Uterus (tissue), 4 donors: ENCODE measurements around the gene DENND1A. TPM values are rescaled to one million over a fixed set of nuclear protein-coding genes. Genes with fewer than 3 reads are reported as not detected.
"Not testable (repeated sequence)": the region's sequence is repeated elsewhere in the genome, so short reads cannot be mapped to it uniquely, and the experiment has no call there.

Source experiments
- DNase-seq, 2 donors: peaks; one replicate each; pipeline ENCODE4 v3.0.0-alpha.2; 2019 to 2020
- H3K27ac ChIP-seq, 2 donors: fragments of 200-600 bp; sonication (generic); 1 replicate in 1 of 2; 2 replicates in 1 of 2; pipeline ENCODE4 v1.5.1; 2016 to 2018
- H3K27me3 ChIP-seq, 2 donors: fragments of 200-600 bp; sonication (generic); one replicate each; pipeline ENCODE4 v1.5.1; 2018 to 2019; ENCODE audit warnings: control low read depth in 1 of 2
- H3K36me3 ChIP-seq, 2 donors: fragments of 200-600 bp; sonication (generic); one replicate each; pipeline ENCODE4 v1.5.1; 2019; ENCODE audit warnings: control low read depth in 1 of 2
- H3K4me1 ChIP-seq, 2 donors: fragments of 200-600 bp; sonication (generic); one replicate each; pipeline ENCODE4 v1.5.1; 2018 to 2019; ENCODE audit warnings: control low read depth in 1 of 2
- H3K4me3 ChIP-seq, 2 donors: fragments of 200-600 bp; sonication (generic); 1 replicate in 1 of 2; 2 replicates in 1 of 2; pipeline ENCODE4 v1.5.1; 2018 to 2019; ENCODE audit warnings: mild to moderate bottlenecking in 1 of 2
- H3K9me3 ChIP-seq, 2 donors: fragments of 200-600 bp; sonication (generic); one replicate each; pipeline ENCODE4 v1.5.1; 2019; ENCODE audit warnings: control low read depth in 1 of 2
- CTCF ChIP-seq, 4 experiments: fragments of 200-600 bp in 2 of 4; fragments of 450-650 bp in 2 of 4; sonication (generic) in 2 of 4; IDR thresholded peaks; one replicate each; pipeline ENCODE4 v1.5.1; 2016 to 2019; ENCODE audit warnings: antibody characterized with exemption in 4 of 4, mild to moderate bottlenecking in 2 of 4, moderate library complexity in 1 of 4
- POLR2A ChIP-seq, 2 donors: fragments of 450-650 bp; IDR thresholded peaks; one replicate each; pipeline ENCODE4 v1.6.1; 2016; ENCODE audit warnings: antibody characterized with exemption in 2 of 2, mild to moderate bottlenecking in 1 of 2, moderate library complexity in 1 of 2
- intact Hi-C: fragments of 100-400 bp; cut with DNase I; formaldehyde crosslinking; loops from one replicate; pipeline ENCODE4 v1.15.1; 2023; ENCODE audit warnings: low total_unique reads
- total RNA-seq, 4 donors: library from RNA; depleted of rRNA in 3 of 4; stranded (reverse); fragments of >200 nt in 3 of 4; gene quantifications; one replicate each; pipeline versions ENCODE4 v1.1.0 to v1.2.4, GENCODE V29; 2014 to 2023
- donor health status: DM: yes; HTN: yes; CAD: no.

The DENND1A gene
- total RNA-seq, 4 donors from 2014 or later = 10.8 to 34.5 (median 22.6) TPM

GRCh38 chr9:123437201-123437600 lies 492.7 kb downstream of the DENND1A start:
- Histone ChIP-seq H3K9me3 (no peaks in the 10 kb centered on the region), H3K36me3 (no peaks in the 10 kb centered on the region), H3K4me1 (no peaks in the 10 kb centered on the region), H3K27me3 (no peaks in the 10 kb centered on the region), H3K27ac (no peak overlapping the region), H3K4me3 (no peak overlapping the region)
- no peak for DNase-seq
- intact Hi-C loops = no loop called here
- TF ChIP-seq POLR2A (IDR thresholded peaks at IDR 0.05) (no peak), CTCF (IDR thresholded peaks at IDR 0.05) (no peak)

- H3K9me3 ChIP-seq = no peaks in the 10 kb centered on the region
- no peaks in the 10 kb centered on the region for H3K36me3 ChIP-seq
- DNase-seq = no peak
Measured at GRCh38 chr9:123435471-123435870, 494.5 kb downstream of the DENND1A start.

GRCh38 chr9:123434619-123435240 lies 495.2 kb downstream of the DENND1A start:
- Histone ChIP-seq H3K27ac (no peak overlapping the region), H3K27me3 (no peaks in the 10 kb centered on the region), H3K4me1 (no peaks in the 10 kb centered on the region), H3K4me3 (no peak overlapping the region), H3K9me3 (no peaks in the 10 kb centered on the region), H3K36me3 (no peaks in the 10 kb centered on the region)
- intact Hi-C loops = no loop called here
- no peak for DNase-seq
- TF ChIP-seq CTCF (IDR thresholded peaks at IDR 0.05) = no peak
- no peak for TF ChIP-seq POLR2A (IDR thresholded peaks at IDR 0.05)

More at GRCh38 chr9:123435471-123435870, 494.5 kb downstream of the DENND1A start:
- TF ChIP-seq CTCF (IDR thresholded peaks at IDR 0.05) = no peak
- TF ChIP-seq POLR2A (IDR thresholded peaks at IDR 0.05) = no peak
- Histone ChIP-seq H3K4me3 (no peak overlapping the region), H3K4me1 (no peaks in the 10 kb centered on the region), H3K27me3 (no peaks in the 10 kb centered on the region), H3K27ac (no peak overlapping the region)
- intact Hi-C loops = no loop called here

GRCh38 chr9:123432331-123433236 lies 497.3 kb downstream of the DENND1A start:
- no peak for TF ChIP-seq POLR2A (IDR thresholded peaks at IDR 0.05)
- H3K36me3 ChIP-seq = no peaks in the 10 kb centered on the region
- DNase-seq = no peak

GRCh38 chr9:123431581-123431980 lies 498.3 kb downstream of the DENND1A start:
- intact Hi-C loops = no loop called here
- Histone ChIP-seq H3K27ac (no peak overlapping the region), H3K36me3 (no peaks in the 10 kb centered on the region), H3K4me3 (no peak overlapping the region), H3K9me3 (no peaks in the 10 kb centered on the region), H3K4me1 (no peaks in the 10 kb centered on the region), H3K27me3 (no peaks in the 10 kb centered on the region)
- DNase-seq = no peak
- TF ChIP-seq POLR2A (IDR thresholded peaks at IDR 0.05) (no peak), CTCF (IDR thresholded peaks at IDR 0.05) (no peak)

More at GRCh38 chr9:123432331-123433236, 497.3 kb downstream of the DENND1A start:
- intact Hi-C loops = no loop called here
- H3K27ac ChIP-seq = no peak overlapping the region
- H3K9me3 ChIP-seq = no peaks in the 10 kb centered on the region
- H3K4me1 ChIP-seq = no peaks in the 10 kb centered on the region
- H3K4me3 ChIP-seq = no peak overlapping the region
- H3K27me3 ChIP-seq = no peaks in the 10 kb centered on the region

GRCh38 chr9:123428450-123428849 lies 501.5 kb downstream of the DENND1A start:
- DNase-seq, H3K27ac ChIP-seq, intact Hi-C loops, H3K27me3 ChIP-seq, H3K36me3 ChIP-seq, H3K4me3 ChIP-seq, H3K4me1 ChIP-seq, H3K9me3 ChIP-seq: not testable (repeated sequence)
